ENCODE measurements around the gene STOML2.

- no peak for TF ChIP-seq POLR2A (IDR thresholded peaks at IDR 0.05)
- no peak for TF ChIP-seq CTCF (IDR thresholded peaks at IDR 0.05)
These were observed 13.5 kb downstream of the STOML2 start for GRCh38 chr9:35089434-35089833.
